Mesenchymal stem cell (in vitro differentiated cells and primary cell): ENCODE data around the gene SGTA.

Source experiments
- DNase-seq: peaks from one replicate; pipeline ENCODE4 v3.0.0-alpha.2; 2013
- H2AFZ ChIP-seq: one replicate; pipeline ENCODE4 v1.6.1; 2013; ENCODE audit warnings: low read depth, mild to moderate bottlenecking, control low read depth, inconsistent platforms, low read length, moderate library complexity
- H2AK5ac ChIP-seq: 2 replicates; pipeline ENCODE4 v1.6.1; 2013; ENCODE audit warnings: low read length, moderate library complexity, mild to moderate bottlenecking, inconsistent platforms; ENCODE audit not compliant: severe bottlenecking
- H2BK120ac ChIP-seq: one replicate; pipeline ENCODE4 v1.6.1; 2013; ENCODE audit warnings: low read depth, mild to moderate bottlenecking, inconsistent platforms, low read length, moderate library complexity
- H2BK12ac ChIP-seq, 2 experiments: one replicate each; pipeline ENCODE4 v1.6.1; 2013; ENCODE audit warnings: inconsistent platforms in 2 of 2, low read length in 2 of 2, mild to moderate bottlenecking in 2 of 2, moderate library complexity in 2 of 2, control low read depth in 1 of 2
- H2BK15ac ChIP-seq: one replicate; pipeline ENCODE4 v1.6.1; 2013; ENCODE audit warnings: mild to moderate bottlenecking, low read depth, inconsistent platforms; ENCODE audit not compliant: poor library complexity, severe bottlenecking
- H2BK5ac ChIP-seq: 2 replicates; pipeline ENCODE4 v1.6.1; 2013; ENCODE audit warnings: low read depth, mild to moderate bottlenecking, low read length, control low read depth, inconsistent platforms; ENCODE audit not compliant: poor library complexity, severe bottlenecking
- H3K14ac ChIP-seq, 2 experiments: one replicate each; pipeline ENCODE4 v1.6.1; 2013; ENCODE audit warnings: inconsistent platforms in 2 of 2, low read length in 2 of 2, control low read depth in 1 of 2, mild to moderate bottlenecking in 1 of 2, moderate library complexity in 1 of 2
- H3K18ac ChIP-seq, 2 experiments: one replicate each; pipeline ENCODE4 v1.6.1; 2013; ENCODE audit warnings: inconsistent platforms in 2 of 2, low read length in 2 of 2, control low read depth in 1 of 2, low read depth in 1 of 2, mild to moderate bottlenecking in 1 of 2
- H3K23ac ChIP-seq, 2 experiments: one replicate each; pipeline ENCODE4 v1.6.1; 2013; ENCODE audit warnings: inconsistent platforms in 2 of 2, low read length in 2 of 2, mild to moderate bottlenecking in 2 of 2, moderate library complexity in 2 of 2, control low read depth in 1 of 2
- H3K27ac ChIP-seq: 2 replicates; pipeline ENCODE4 v1.5.1; 2013; ENCODE audit warnings: mild to moderate bottlenecking, moderate library complexity, low read length, control low read depth, inconsistent platforms; ENCODE audit not compliant: poor library complexity, severe bottlenecking
- H3K27me3 ChIP-seq, 2 experiments: 2 replicates each; pipeline versions ENCODE4 v1.6.1 to v1.7.0; 2013; ENCODE audit warnings: low read length in 2 of 2, mild to moderate bottlenecking in 2 of 2, moderate library complexity in 2 of 2, control low read depth in 1 of 2, inconsistent platforms in 1 of 2; ENCODE audit not compliant: control insufficient read depth in 1 of 2, insufficient read depth in 1 of 2
- H3K36me3 ChIP-seq, 2 experiments: 2 replicates each; pipeline versions ENCODE4 v1.6.1 to v1.7.0; 2013; ENCODE audit warnings: low read length in 2 of 2, control low read depth in 1 of 2, inconsistent platforms in 1 of 2, low read depth in 1 of 2, mild to moderate bottlenecking in 1 of 2; ENCODE audit not compliant: insufficient read depth in 2 of 2, control insufficient read depth in 1 of 2
- H3K4ac ChIP-seq, 2 experiments: one replicate each; pipeline ENCODE4 v1.6.1; 2013; ENCODE audit warnings: inconsistent platforms in 2 of 2, low read length in 2 of 2, mild to moderate bottlenecking in 2 of 2, moderate library complexity in 2 of 2, control low read depth in 1 of 2, low read depth in 1 of 2
- H3K4me1 ChIP-seq: 2 replicates; pipeline ENCODE4 v1.6.1; 2013; ENCODE audit warnings: low read depth, low read length, control low read depth; ENCODE audit not compliant: control insufficient read depth, insufficient read depth
- H3K4me2 ChIP-seq: 2 replicates; pipeline ENCODE4 v1.6.1; 2013; ENCODE audit warnings: low read length, mild to moderate bottlenecking, inconsistent platforms; ENCODE audit not compliant: poor library complexity, severe bottlenecking
- H3K4me3 ChIP-seq, 2 experiments: 2 replicates each; pipeline versions ENCODE4 v1.5.1 to v1.7.0; 2013; ENCODE audit warnings: low read length in 2 of 2, mild to moderate bottlenecking in 2 of 2, control low read depth in 1 of 2, low read depth in 1 of 2; ENCODE audit not compliant: insufficient read depth in 1 of 2
- H3K79me1 ChIP-seq: replicated peaks from 2 replicates; pipeline ENCODE4 v1.6.1; 2013; ENCODE audit warnings: mild to moderate bottlenecking, control low read depth, low read length, inconsistent platforms; ENCODE audit not compliant: poor library complexity, severe bottlenecking
- H3K9ac ChIP-seq: 2 replicates; pipeline ENCODE4 v1.7.0; 2013; ENCODE audit warnings: mild to moderate bottlenecking, low read length, moderate library complexity
- H3K9me3 ChIP-seq: 2 replicates; pipeline ENCODE4 v1.7.0; 2013; ENCODE audit warnings: mild to moderate bottlenecking, low read length; ENCODE audit not compliant: control insufficient read depth
- H4K8ac ChIP-seq: one replicate; pipeline ENCODE4 v1.6.1; 2013; ENCODE audit warnings: inconsistent platforms, mild to moderate bottlenecking, low read length, moderate library complexity
- H4K91ac ChIP-seq: one replicate; pipeline ENCODE4 v1.6.1; 2013; ENCODE audit warnings: mild to moderate bottlenecking, low read length, inconsistent platforms
- WGBS: methylation state at CpG from one replicate; pipeline ENCODE4 v1.1.7; 2013; ENCODE audit warnings: mixed read lengths; 5-methylcytosine and 5-hydroxymethylcytosine counted together

Gene SGTA

DNA sequence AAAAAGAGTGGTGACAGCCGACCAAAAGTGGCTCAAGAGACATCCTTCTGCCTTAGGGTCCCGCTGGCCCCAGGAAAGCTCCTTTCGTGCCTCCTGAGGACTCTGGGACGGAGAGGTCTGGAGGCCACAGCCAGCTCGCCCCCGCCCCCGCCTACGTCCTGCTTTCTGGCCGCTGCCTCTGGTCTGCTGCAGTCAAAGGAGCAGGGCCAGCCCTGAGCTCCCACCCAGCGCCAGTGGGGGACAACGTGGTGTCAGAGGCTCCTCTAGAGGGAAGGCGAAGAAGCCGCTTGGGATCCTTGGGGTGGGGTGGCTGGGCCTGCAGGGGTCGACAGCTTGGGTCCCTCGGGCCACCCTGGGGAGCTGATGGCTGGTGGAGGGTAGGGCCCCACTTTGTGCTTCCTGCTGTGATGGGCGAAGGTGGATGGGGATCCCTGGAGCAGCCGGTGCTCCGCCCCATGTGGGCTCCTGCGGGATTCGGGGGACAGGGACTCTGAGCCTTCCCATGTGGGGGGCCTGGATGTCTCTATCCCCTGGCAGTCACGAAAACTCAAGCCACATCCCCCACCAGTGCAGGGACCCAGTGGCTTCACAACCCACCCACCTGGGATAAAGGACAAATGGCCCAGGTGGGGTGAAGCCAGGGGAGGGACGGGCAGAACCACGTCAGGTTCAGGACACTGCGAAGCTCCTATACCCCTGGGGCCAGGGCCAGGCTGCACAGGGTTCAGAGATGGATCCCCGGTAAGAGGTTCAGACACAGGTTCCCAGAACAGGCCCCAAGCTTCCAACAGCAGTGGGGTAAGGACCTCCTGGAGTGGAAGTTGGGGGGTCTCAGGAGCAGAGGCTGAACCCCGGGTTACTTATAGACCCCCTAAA is 52.9 kb downstream of the SGTA start:
- no peak overlapping the region for H4K8ac ChIP-seq
- no peak overlapping the region for H2BK120ac ChIP-seq
- peaks cover 7 to 39% of the 10 kb centered on the region in 2 experiments for H3K36me3 ChIP-seq
- 88% methylated on average over 26 of the region's 26 CpGs for WGBS
- H3K4me3 ChIP-seq = no peak overlapping the region
- DNase-seq = no peak
- H3K4me1 ChIP-seq = no peaks in the 10 kb centered on the region
- peaks cover 20 to 22% of the 10 kb centered on the region in 2 experiments for H3K27me3 ChIP-seq
- no peak overlapping the region for H3K14ac ChIP-seq
- no peak overlapping the region for H2BK12ac ChIP-seq
- no peak overlapping the region for H3K9ac ChIP-seq
- H4K91ac ChIP-seq = no peak overlapping the region
- H2AK5ac ChIP-seq = no peak overlapping the region
- H2BK15ac ChIP-seq = no peak overlapping the region
- H3K4ac ChIP-seq = no peak overlapping the region
- H3K27ac ChIP-seq = no peak overlapping the region
- H3K18ac ChIP-seq = no peak overlapping the region
- H3K23ac ChIP-seq = no peak overlapping the region
- H2AFZ ChIP-seq = no peak overlapping the region
- H3K79me1 ChIP-seq = peaks cover under 1% of the 10 kb centered on the region
- H2BK5ac ChIP-seq = no peak overlapping the region
- no peaks in the 10 kb centered on the region for H3K9me3 ChIP-seq
- no peak overlapping the region for H3K4me2 ChIP-seq

DNA sequence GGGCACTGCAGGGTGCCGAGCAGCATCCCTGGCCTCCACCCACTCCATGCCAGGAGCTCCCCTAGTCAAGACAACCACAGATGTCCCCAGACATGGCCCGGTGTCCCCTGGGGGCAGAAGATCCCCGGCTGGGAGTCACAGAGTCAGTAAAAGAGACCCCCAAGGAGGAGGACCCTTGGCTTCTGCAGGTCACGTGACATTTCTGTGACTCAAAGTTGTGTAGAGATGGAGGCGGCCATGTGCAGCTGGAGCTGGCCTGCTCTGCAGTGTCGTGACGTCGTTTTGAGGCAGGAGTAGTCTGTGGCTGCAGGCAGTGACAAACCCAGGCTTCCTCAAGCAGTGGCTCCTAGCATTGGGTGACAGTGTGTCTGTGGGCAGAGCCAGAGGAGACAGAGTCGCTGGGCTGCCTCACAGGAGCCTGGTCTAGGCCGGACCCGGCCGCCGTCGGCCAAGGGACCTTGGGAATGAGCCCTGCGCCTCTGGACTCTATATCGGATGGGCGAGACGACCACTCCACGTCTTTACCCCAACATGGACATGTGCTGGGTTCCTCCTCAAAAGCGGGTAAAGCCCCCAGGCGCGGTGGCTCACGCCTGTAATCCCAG is 54.2 kb downstream of the SGTA start:
- Histone ChIP-seq H3K4me3 (no peak overlapping the region), H3K4ac (no peak overlapping the region), H2BK12ac (no peak overlapping the region), H2BK120ac (no peak overlapping the region), H3K23ac (no peak overlapping the region), H3K9ac (no peak overlapping the region), H4K91ac (no peak overlapping the region), H3K18ac (no peak overlapping the region), H3K27me3 (peaks cover 22 to 25% of the 10 kb centered on the region in 2 experiments), H2AK5ac (no peak overlapping the region), H3K9me3 (no peaks in the 10 kb centered on the region), H2BK5ac (no peak overlapping the region), H3K4me1 (peaks cover 3% of the 10 kb centered on the region), H2AFZ (no peak overlapping the region), H2BK15ac (no peak overlapping the region), H3K27ac (no peak overlapping the region), H4K8ac (no peak overlapping the region), H3K4me2 (no peak overlapping the region), H3K14ac (no peak overlapping the region), H3K36me3 (peaks cover 0 to 26% of the 10 kb centered on the region in 2 experiments), H3K79me1 (no peaks in the 10 kb centered on the region)
- WGBS = 92% methylated on average over 20 of the region's 23 CpGs
- DNase-seq = no peak

DNA sequence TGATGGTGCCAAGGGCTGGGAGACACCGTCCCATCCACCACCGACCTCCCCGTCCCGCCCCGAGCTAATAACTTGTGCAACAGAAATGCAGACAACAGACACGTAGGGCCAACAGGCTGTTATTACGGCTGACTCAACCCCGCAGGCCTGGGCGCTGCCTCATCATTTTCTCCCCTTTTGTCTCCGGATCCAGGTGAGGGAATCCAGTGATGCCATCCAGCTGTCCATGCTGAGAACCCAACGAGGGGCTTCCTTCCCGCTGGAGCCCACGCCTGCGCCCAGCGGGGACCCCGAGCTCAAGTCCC is 55.5 kb downstream of the SGTA start:
- Histone ChIP-seq H3K27me3 (peaks cover 22 to 31% of the 10 kb centered on the region in 2 experiments), H3K4ac (no peak overlapping the region), H2BK15ac (no peak overlapping the region), H3K9me3 (no peaks in the 10 kb centered on the region), H2BK120ac (no peak overlapping the region), H3K4me2 (no peak overlapping the region), H2BK5ac (no peak overlapping the region), H3K9ac (no peak overlapping the region), H3K27ac (no peak overlapping the region), H3K14ac (no peak overlapping the region), H3K23ac (no peak overlapping the region), H3K4me3 (no peak overlapping the region), H3K36me3 (peaks cover 0 to 15% of the 10 kb centered on the region in 2 experiments), H2AK5ac (no peak overlapping the region), H2BK12ac (no peak overlapping the region), H3K4me1 (peaks cover 13% of the 10 kb centered on the region), H2AFZ (no peak overlapping the region), H3K79me1 (no peaks in the 10 kb centered on the region), H4K8ac (no peak overlapping the region), H3K18ac (no peak overlapping the region), H4K91ac (no peak overlapping the region)
- WGBS = 84% methylated on average over 16 of the region's 16 CpGs
- no peak for DNase-seq

DNA sequence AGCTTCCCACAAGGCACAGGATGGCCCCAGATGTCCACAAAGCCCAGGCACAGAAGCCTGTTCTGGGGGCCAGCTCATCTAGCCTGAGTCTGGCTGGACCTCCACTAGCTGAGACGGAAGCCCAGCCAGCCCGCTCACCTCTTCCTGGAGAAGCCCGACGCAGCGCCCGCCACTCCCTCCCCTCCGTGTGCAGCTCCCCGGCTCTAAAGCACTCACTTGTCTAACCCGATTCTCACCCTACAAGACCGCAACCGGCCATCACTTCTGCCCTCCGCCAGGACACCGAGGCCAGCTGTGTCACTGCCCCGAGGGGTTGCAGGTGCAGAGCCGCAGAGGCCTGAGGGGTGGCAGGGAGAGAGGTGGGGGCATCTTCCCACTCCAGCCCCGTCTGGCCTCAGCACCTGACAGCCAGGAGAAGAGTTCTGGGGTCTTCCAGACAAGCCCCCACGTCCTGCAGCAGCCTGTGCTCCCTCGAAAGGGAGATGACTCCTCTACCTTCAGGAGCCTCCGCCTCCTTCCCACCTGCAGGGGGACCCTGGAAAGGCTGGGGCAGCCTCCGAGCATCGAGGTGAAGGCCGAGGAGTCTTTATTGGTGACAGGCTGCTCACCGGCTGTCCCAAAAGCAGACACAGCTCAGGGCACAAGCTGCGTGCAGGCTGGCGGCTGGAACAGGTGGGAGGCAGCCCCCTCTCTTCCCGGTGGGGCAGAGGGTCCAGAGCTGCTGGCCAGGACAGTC is 56.0 kb downstream of the SGTA start:
- Histone ChIP-seq H3K14ac (no peak overlapping the region), H3K4ac (no peak overlapping the region), H2AK5ac (no peak overlapping the region), H3K18ac (no peak overlapping the region), H3K4me2 (no peak overlapping the region), H3K9ac (no peak overlapping the region), H2BK5ac (no peak overlapping the region), H4K8ac (no peak overlapping the region), H3K4me1 (peaks cover 17% of the 10 kb centered on the region), H3K36me3 (peaks cover 0 to 10% of the 10 kb centered on the region in 2 experiments), H2AFZ (no peak overlapping the region), H3K27me3 (peaks cover 22 to 37% of the 10 kb centered on the region in 2 experiments), H4K91ac (no peak overlapping the region), H3K79me1 (no peaks in the 10 kb centered on the region), H3K4me3 (no peak overlapping the region), H3K9me3 (no peaks in the 10 kb centered on the region), H3K27ac (no peak overlapping the region), H2BK15ac (no peak overlapping the region), H3K23ac (no peak overlapping the region), H2BK120ac (no peak overlapping the region), H2BK12ac (no peak overlapping the region)
- no peak for DNase-seq
- 65% methylated on average over 23 of the region's 26 CpGs for WGBS
